ENCODE results near the gene IL17A.
"Not testable (repeated sequence)": the region's sequence is repeated elsewhere in the genome, so short reads cannot be mapped to it uniquely, and the experiment has no call there.

The IL17A gene

GRCh38 chr6:52191824-52192223 lies 5.6 kb downstream of the IL17A start:
- no peak for DNase-seq (ENCODE audit: low read depth, low spot score)
- TF ChIP-seq CTCF (IDR thresholded peaks at IDR 0.05; ENCODE audit: low read depth, low read length): no peak
- in situ Hi-C loops (cut with HindIII; ENCODE audit: low sequenced_read_pairs): no loop called here
- no peak overlapping the region for H3K4me3 ChIP-seq (ENCODE audit: low read depth, low read length)

- in situ Hi-C loops (cut with HindIII; ENCODE audit: low sequenced_read_pairs): no loop called here
- no peak for TF ChIP-seq CTCF (IDR thresholded peaks at IDR 0.05; ENCODE audit: low read depth, low read length)
- no peak for DNase-seq (ENCODE audit: low read depth, low spot score)
- H3K4me3 ChIP-seq (ENCODE audit: low read depth, low read length): no peak overlapping the region
Measured at GRCh38 chr6:52195886-52196285, 9.7 kb downstream of the IL17A start.

- in situ Hi-C loops (cut with HindIII; ENCODE audit: low sequenced_read_pairs); H3K4me3 ChIP-seq (ENCODE audit: low read depth, low read length); DNase-seq (ENCODE audit: low read depth, low spot score): not testable (repeated sequence)
Measured at GRCh38 chr6:52200088-52200487, 13.9 kb downstream of the IL17A start.

- no peak for DNase-seq (ENCODE audit: low read depth, low spot score)
- in situ Hi-C loops (cut with HindIII; ENCODE audit: low sequenced_read_pairs): no loop called here
- TF ChIP-seq CTCF (IDR thresholded peaks at IDR 0.05; ENCODE audit: low read depth, low read length): no peak
- no peak overlapping the region for H3K4me3 ChIP-seq (ENCODE audit: low read depth, low read length)
Measured at GRCh38 chr6:52201046-52201445, 14.9 kb downstream of the IL17A start.

GRCh38 chr6:52201493-52201892 lies 15.3 kb downstream of the IL17A start:
- no peak for DNase-seq (ENCODE audit: low read depth, low spot score)
- no peak overlapping the region for H3K4me3 ChIP-seq (ENCODE audit: low read depth, low read length)
- in situ Hi-C loops (cut with HindIII; ENCODE audit: low sequenced_read_pairs): no loop called here
- no peak for TF ChIP-seq CTCF (IDR thresholded peaks at IDR 0.05; ENCODE audit: low read depth, low read length)

GRCh38 chr6:52207066-52207465 lies 20.9 kb downstream of the IL17A start:
- DNase-seq (ENCODE audit: low read depth, low spot score): no peak
- no peak overlapping the region for H3K4me3 ChIP-seq (ENCODE audit: low read depth, low read length)
- in situ Hi-C loops (cut with HindIII; ENCODE audit: low sequenced_read_pairs): no loop called here
- TF ChIP-seq CTCF (IDR thresholded peaks at IDR 0.05; ENCODE audit: low read depth, low read length): no peak

GRCh38 chr6:52208612-52209011 lies 22.4 kb downstream of the IL17A start:
- no peak for DNase-seq (ENCODE audit: low read depth, low spot score)
- in situ Hi-C loops (cut with HindIII; ENCODE audit: low sequenced_read_pairs): no loop called here
- H3K4me3 ChIP-seq (ENCODE audit: low read depth, low read length): no peak overlapping the region
- no peak for TF ChIP-seq CTCF (IDR thresholded peaks at IDR 0.05; ENCODE audit: low read depth, low read length)
